Ascending aorta (tissue), 2 donors: ENCODE measurements around the gene MCM3. TPM values are rescaled to one million over a fixed set of nuclear protein-coding genes. Genes with fewer than 3 reads are reported as not detected.

Source experiments
- DNase-seq, 2 donors: peaks; one replicate each; pipeline ENCODE4 v3.0.0-alpha.2; 2019; ENCODE audit warnings: low spot score in 2 of 2
- H3K27ac ChIP-seq, 2 donors: fragments of 200-600 bp; sonication (generic); one replicate each; pipeline ENCODE4 v1.5.1; 2016 to 2017; ENCODE audit warnings: mild to moderate bottlenecking in 1 of 2
- H3K27me3 ChIP-seq: fragments of 200-600 bp; sonication (generic); one replicate; pipeline ENCODE4 v1.5.1; 2017
- H3K36me3 ChIP-seq, 2 donors: fragments of 200-600 bp; sonication (generic); one replicate each; pipeline ENCODE4 v1.5.1; 2016
- H3K4me1 ChIP-seq, 2 donors: fragments of 200-600 bp; sonication (generic); one replicate each; pipeline ENCODE4 v1.5.1; 2016 to 2017; ENCODE audit warnings: mild to moderate bottlenecking in 1 of 2
- H3K4me3 ChIP-seq, 2 donors: fragments of 200-600 bp; sonication (generic); one replicate each; pipeline ENCODE4 v1.5.1; 2016 to 2017; ENCODE audit warnings: mild to moderate bottlenecking in 1 of 2
- H3K9me3 ChIP-seq, 2 donors: fragments of 200-600 bp; sonication (generic); one replicate each; pipeline ENCODE4 v1.5.1; 2016
- intact Hi-C: fragments of 100-400 bp; cut with DNase I; formaldehyde crosslinking; loops from one replicate; pipeline ENCODE4 v1.15.1; 2023
- total RNA-seq: library from RNA; depleted of rRNA; stranded (reverse); fragments of >200 nt; gene quantifications from one replicate; pipeline ENCODE4 v1.1.0, GENCODE V29; 2016
- TF ChIP-seq, protein P1 (sequence below), 3 experiments: fragments of 200-600 bp in 2 of 3; fragments of 450-650 bp in 1 of 3; sonication (generic) in 2 of 3; IDR thresholded peaks; one replicate each; pipeline ENCODE4 v1.5.1; 2016 to 2019; ENCODE audit warnings: antibody characterized with exemption in 3 of 3, mild to moderate bottlenecking in 1 of 3, moderate library complexity in 1 of 3

Gene MCM3
- total RNA-seq, 1 donor from 2014 or later: 44.6 TPM

DNA sequence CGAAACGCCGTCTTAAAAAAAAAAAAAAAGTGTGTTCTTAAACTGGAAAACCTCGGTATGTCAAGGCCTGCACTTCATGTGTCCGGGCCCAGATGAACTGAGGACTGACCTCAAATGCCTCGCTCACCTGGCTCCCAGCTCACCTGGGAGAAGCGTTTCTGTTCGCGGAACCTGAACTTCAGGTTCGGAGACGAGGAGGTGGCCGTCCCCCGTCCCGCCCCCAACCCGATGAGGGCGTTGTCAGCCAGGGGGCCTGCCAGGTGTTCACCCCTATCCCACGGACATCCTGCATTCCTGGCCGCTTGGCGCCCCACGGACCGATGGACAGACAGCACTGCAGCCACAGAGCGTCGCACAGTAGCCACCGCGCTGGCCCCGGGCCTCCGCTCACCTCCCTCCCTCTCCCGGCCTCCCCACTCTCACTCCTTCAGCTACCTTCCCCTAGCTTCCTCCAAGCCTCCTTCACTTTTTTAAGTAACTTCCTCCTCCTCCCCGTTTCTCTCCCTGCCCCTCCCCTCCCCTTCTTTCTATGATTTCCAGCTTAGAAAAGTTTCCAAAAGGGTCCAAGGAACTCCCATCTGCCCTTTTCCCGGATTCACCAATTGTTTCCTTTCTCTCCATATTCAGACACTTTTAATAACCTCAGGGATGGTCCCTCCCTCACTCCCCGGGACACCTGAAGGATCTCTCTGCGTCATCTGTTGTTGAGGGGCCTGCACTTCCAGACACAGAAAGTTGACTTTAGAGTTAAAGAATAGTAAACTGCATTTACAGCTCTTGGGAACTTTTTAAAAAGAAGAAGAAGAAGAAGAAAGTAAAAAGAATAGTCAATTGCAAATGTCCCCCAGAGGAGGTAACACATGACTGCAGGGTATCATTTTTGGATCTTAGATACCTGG lies 22.7 kb upstream of the MCM3 start:
- H3K27me3 ChIP-seq: no peaks in the 10 kb centered on the region
- H3K36me3 ChIP-seq: no peaks in the 10 kb centered on the region
- peaks cover 0 to 5% of the 10 kb centered on the region in 2 donors for H3K4me1 ChIP-seq
- no peak overlapping the region for H3K4me3 ChIP-seq
- TF ChIP-seq, protein P1, sequence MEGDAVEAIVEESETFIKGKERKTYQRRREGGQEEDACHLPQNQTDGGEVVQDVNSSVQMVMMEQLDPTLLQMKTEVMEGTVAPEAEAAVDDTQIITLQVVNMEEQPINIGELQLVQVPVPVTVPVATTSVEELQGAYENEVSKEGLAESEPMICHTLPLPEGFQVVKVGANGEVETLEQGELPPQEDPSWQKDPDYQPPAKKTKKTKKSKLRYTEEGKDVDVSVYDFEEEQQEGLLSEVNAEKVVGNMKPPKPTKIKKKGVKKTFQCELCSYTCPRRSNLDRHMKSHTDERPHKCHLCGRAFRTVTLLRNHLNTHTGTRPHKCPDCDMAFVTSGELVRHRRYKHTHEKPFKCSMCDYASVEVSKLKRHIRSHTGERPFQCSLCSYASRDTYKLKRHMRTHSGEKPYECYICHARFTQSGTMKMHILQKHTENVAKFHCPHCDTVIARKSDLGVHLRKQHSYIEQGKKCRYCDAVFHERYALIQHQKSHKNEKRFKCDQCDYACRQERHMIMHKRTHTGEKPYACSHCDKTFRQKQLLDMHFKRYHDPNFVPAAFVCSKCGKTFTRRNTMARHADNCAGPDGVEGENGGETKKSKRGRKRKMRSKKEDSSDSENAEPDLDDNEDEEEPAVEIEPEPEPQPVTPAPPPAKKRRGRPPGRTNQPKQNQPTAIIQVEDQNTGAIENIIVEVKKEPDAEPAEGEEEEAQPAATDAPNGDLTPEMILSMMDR (IDR thresholded peaks at IDR 0.05): no peak
- no peaks in the 10 kb centered on the region for H3K9me3 ChIP-seq
- intact Hi-C loops: no loop called here
- no peak for DNase-seq
- no peak overlapping the region for H3K27ac ChIP-seq

DNA sequence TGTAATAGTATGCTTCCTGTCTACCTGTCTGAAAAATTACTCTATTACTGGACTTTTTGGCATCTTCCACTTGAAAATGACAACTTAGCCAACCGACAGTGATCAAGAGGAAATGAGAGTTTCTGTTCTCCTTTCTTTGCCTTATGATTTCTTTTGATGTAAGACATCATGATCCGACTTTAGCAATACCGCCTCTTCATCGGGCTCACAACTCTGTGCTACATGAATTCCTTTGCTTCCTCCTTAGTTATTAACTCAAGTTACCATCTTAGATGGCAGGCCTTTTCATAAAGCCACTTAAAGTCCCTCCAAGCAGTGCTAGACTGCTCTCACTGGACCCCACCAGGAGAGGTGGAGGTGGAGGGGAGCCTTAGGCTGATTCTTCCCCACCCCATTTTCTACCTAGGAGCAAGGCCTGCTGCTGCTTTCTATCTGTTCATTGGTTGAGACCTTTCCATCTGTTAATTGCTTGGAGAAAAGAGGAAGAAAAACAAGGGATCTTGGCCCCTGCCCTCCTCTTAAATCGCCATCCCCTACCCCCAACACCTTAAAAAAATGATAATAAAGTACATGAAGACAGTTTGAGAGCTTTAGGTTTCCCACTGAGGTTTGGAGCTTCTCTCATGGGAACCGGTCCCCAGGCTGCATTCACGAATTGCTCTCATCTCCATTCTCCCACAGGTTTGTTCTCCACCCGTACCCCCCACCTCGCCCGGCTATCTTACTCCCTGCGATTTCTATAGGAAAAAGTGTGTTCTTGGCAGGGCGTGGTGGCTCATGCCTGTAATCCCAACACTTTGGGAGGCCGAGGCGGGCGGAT lies 21.6 kb upstream of the MCM3 start:
- Histone ChIP-seq H3K27ac (peak overlapping the region; percentile 22 to 62), H3K9me3 (no peaks in the 10 kb centered on the region), H3K4me1 (peaks cover 0 to 5% of the 10 kb centered on the region in 2 donors), H3K4me3 (no peak overlapping the region), H3K27me3 (no peaks in the 10 kb centered on the region), H3K36me3 (no peaks in the 10 kb centered on the region)
- DNase-seq: no peak
- TF ChIP-seq, protein P1 (IDR thresholded peaks at IDR 0.05): no peak
- intact Hi-C loops: no loop called here

DNA sequence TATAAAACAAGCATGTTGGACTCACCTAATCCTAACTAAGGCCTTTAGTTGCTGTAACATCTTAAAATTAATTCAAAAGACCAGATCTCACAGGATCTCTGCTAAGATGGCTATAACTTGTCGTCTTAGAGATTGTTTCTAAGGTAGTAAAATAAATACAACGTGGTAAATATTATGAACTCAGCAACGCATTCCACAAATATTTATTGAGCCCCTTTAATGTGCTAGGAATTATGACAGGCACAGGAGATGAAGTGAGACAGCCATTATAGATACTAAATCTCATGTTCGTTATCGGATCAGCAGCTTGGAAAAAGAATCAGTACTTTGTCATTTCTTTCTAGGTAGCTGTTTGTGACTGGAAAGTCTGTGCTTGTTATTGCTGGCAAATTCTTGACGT lies 20.9 kb upstream of the MCM3 start:
- intact Hi-C loops: no loop called here
- TF ChIP-seq, protein P1 (IDR thresholded peaks at IDR 0.05): no peak

DNA sequence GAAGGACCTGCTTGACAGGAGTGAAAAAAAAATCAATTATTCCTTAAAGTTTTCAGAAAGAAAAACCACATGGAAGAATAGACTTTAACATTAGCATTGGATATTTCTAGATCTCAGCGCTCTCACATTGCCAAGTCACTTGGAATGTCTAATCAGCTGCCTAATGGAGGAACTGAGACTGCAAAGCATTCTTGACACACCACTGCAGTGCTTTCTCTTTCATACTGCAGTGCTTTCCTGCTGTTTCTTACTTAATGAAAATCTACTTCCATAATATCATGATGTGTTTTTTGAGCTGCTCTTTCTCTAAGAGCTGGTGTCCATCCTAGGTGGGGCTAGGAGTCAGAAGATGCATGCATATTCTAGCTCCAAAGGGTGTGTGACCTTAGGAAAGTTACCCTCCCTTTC lies 20.4 kb upstream of the MCM3 start:
- intact Hi-C loops: no loop called here
- peak overlapping the region; percentile 22 to 62 for H3K27ac ChIP-seq
- H3K4me3 ChIP-seq: peak overlapping the region in 1 of 2 donors; percentile 35

More for the DNA sequence above, 20.9 kb upstream of the MCM3 start:
- Histone ChIP-seq H3K36me3 (no peaks in the 10 kb centered on the region), H3K27ac (peak overlapping the region; percentile 22 to 62), H3K4me3 (peak overlapping the region in 1 of 2 donors; percentile 35), H3K4me1 (peaks cover 0 to 5% of the 10 kb centered on the region in 2 donors), H3K27me3 (no peaks in the 10 kb centered on the region), H3K9me3 (no peaks in the 10 kb centered on the region)
- no peak for DNase-seq

DNA sequence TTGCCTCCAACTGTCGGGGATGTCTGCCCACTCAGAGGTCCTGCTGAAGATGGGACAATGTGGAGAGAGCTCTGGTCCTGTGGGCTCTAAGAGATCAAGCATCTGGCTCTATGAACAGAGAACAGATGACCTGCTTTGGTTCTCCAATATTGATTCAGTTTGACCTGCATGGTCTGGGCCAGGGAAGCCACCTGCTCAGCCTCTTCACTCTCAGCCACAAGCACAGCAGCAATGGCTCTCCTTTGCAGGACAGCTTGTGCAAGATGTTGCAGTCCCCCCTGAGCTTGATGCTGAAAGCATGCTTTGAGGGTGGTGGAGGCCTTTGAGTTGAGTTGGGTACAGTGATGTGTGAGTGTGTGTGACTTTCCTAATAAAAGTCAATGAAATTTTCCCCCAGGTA lies 18.6 kb upstream of the MCM3 start:
- no peak for DNase-seq
- Histone ChIP-seq H3K27me3 (no peaks in the 10 kb centered on the region), H3K36me3 (no peaks in the 10 kb centered on the region), H3K9me3 (no peaks in the 10 kb centered on the region), H3K27ac (no peak overlapping the region), H3K4me1 (peaks cover 0 to 5% of the 10 kb centered on the region in 2 donors), H3K4me3 (no peak overlapping the region)
- intact Hi-C loops: no loop called here
- TF ChIP-seq, protein P1 (IDR thresholded peaks at IDR 0.05): no peak

More for the DNA sequence above, 20.4 kb upstream of the MCM3 start:
- Histone ChIP-seq H3K27me3 (no peaks in the 10 kb centered on the region), H3K4me1 (peaks cover 0 to 5% of the 10 kb centered on the region in 2 donors), H3K36me3 (no peaks in the 10 kb centered on the region), H3K9me3 (no peaks in the 10 kb centered on the region)
- TF ChIP-seq, protein P1 (IDR thresholded peaks at IDR 0.05): no peak
- no peak for DNase-seq
